Neural progenitor cell (in vitro differentiated cells): ENCODE data around the gene TMX2. TPM values are rescaled to one million over a fixed set of nuclear protein-coding genes. Genes with fewer than 3 reads are reported as not detected.
A peak's percentile ranks its signal among the peaks of the same experiment; 100 is the strongest.

ENCODE experiments used
- DNase-seq: peaks from one replicate; pipeline ENCODE4 v3.0.0-alpha.2; 2016; ENCODE audit warnings: low spot score
- H2AFZ ChIP-seq: fragments of 200-600 bp; sonication (generic); replicated peaks from 2 replicates; pipeline ENCODE4 v1.6.1; 2016; ENCODE audit warnings: antibody characterized with exemption
- H3F3A ChIP-seq: fragments of 200-600 bp; sonication (generic); 2 replicates; pipeline ENCODE4 v1.6.1; 2016; ENCODE audit warnings: antibody characterized with exemption, low read depth
- H3K27ac ChIP-seq: fragments of 200-600 bp; sonication (generic); 2 replicates; pipeline ENCODE4 v1.5.1; 2016; ENCODE audit warnings: mild to moderate bottlenecking
- H3K27me3 ChIP-seq: fragments of 200-600 bp; sonication (generic); 2 replicates; pipeline ENCODE4 v1.6.1; 2016; ENCODE audit warnings: mild to moderate bottlenecking, moderate library complexity
- H3K36me3 ChIP-seq: fragments of 200-600 bp; sonication (generic); 2 replicates; pipeline ENCODE4 v1.5.1; 2016
- H3K4me1 ChIP-seq: fragments of 200-600 bp; sonication (generic); 2 replicates; pipeline ENCODE4 v1.6.1; 2016; ENCODE audit warnings: mixed run types
- H3K4me2 ChIP-seq: fragments of 200-600 bp; sonication (generic); 2 replicates; pipeline ENCODE4 v1.6.1; 2016
- H3K4me3 ChIP-seq: fragments of 200-600 bp; sonication (generic); 2 replicates; pipeline ENCODE4 v1.5.1; 2016
- H3K79me2 ChIP-seq: fragments of 200-600 bp; sonication (generic); 2 replicates; pipeline ENCODE4 v1.6.1; 2016; ENCODE audit warnings: low read depth
- H3K9ac ChIP-seq: fragments of 200-600 bp; sonication (generic); 2 replicates; pipeline ENCODE4 v1.6.1; 2016
- H3K9me3 ChIP-seq: fragments of 200-600 bp; sonication (generic); 2 replicates; pipeline ENCODE4 v1.5.1; 2016; ENCODE audit warnings: low read depth
- H4K20me1 ChIP-seq: fragments of 200-600 bp; sonication (generic); 2 replicates; pipeline ENCODE4 v1.6.1; 2016; ENCODE audit warnings: low read depth
- H3K27ac Mint-ChIP-seq: 3 replicates; pipeline ENCODE4 v1.8.0; 2021; ENCODE audit warnings: mixed read lengths
- H3K27me3 Mint-ChIP-seq: 2 replicates; pipeline ENCODE4 v1.8.0; 2022; ENCODE audit warnings: low read depth, mild to moderate bottlenecking, inconsistent platforms, moderate library complexity, mixed read lengths; ENCODE audit not compliant: insufficient read depth
- H3K36me3 Mint-ChIP-seq: 3 replicates; pipeline ENCODE4 v1.8.0; 2021; ENCODE audit warnings: mixed read lengths
- H3K4me1 Mint-ChIP-seq: 3 replicates; pipeline ENCODE4 v1.8.0; 2021; ENCODE audit warnings: mixed read lengths
- H3K4me3 Mint-ChIP-seq: 3 replicates; pipeline ENCODE4 v1.8.0; 2021; ENCODE audit warnings: mild to moderate bottlenecking, moderate library complexity, mixed read lengths
- H3K9me3 Mint-ChIP-seq: 3 replicates; pipeline ENCODE4 v1.8.0; 2020; ENCODE audit warnings: mixed read lengths
- CTCF ChIP-seq: fragments of 200-600 bp; sonication (generic); IDR thresholded peaks from 2 replicates; pipeline ENCODE4 v1.5.1; 2017; ENCODE audit warnings: antibody characterized with exemption, mild to moderate bottlenecking
- EZH2 ChIP-seq: fragments of 200-600 bp; sonication (generic); IDR thresholded peaks from 2 replicates; pipeline ENCODE4 v1.6.1; 2017; ENCODE audit warnings: antibody characterized with exemption, mild to moderate bottlenecking, moderate library complexity
- EZH2phosphoT487 ChIP-seq: fragments of 200-600 bp; sonication (generic); IDR thresholded peaks from 2 replicates; pipeline ENCODE4 v1.6.1; 2017; ENCODE audit warnings: antibody characterized with exemption
- total RNA-seq: library from RNA; depleted of rRNA; stranded (reverse); fragments of >200 nt; gene quantifications from 2 replicates; pipeline ENCODE4 v1.2.3, GENCODE V29; 2015; ENCODE audit warnings: low replicate concordance

The TMX2 gene
- total RNA-seq, 1 donor from 2014 or later, result 66.5 TPM

GRCh38 chr11:57667117-57667735 lies 45.2 kb upstream of the TMX2 start:
- H3K27me3 ChIP-seq, result no peaks in the 10 kb centered on the region
- TF ChIP-seq CTCF (no peak), EZH2 (no peak), EZH2phosphoT487 (no peak)
- peaks cover 29% of the 10 kb centered on the region for H3F3A ChIP-seq
- Mint-ChIP-seq H3K36me3 (peaks cover 5% of the 10 kb centered on the region), H3K27ac (peak overlapping the region; percentile 100), H3K4me1 (peaks cover 21% of the 10 kb centered on the region), H3K27me3 (peaks cover 15% of the 10 kb centered on the region), H3K9me3 (no peaks in the 10 kb centered on the region), H3K4me3 (peak overlapping the region; percentile 95)
- no peaks in the 10 kb centered on the region for H3K36me3 ChIP-seq
- H3K4me2 ChIP-seq, result peak overlapping the region; percentile 97
- no peaks in the 10 kb centered on the region for H3K9me3 ChIP-seq
- DNase-seq, result peak; percentile 99
- H2AFZ ChIP-seq, result peak overlapping the region; percentile 95
- peaks cover 39% of the 10 kb centered on the region for H3K79me2 ChIP-seq
- H4K20me1 ChIP-seq, result peaks cover 8% of the 10 kb centered on the region
- peak overlapping the region; percentile 81 for H3K4me3 ChIP-seq
- peaks cover 11% of the 10 kb centered on the region for H3K4me1 ChIP-seq
- H3K27ac ChIP-seq, result peak overlapping the region; percentile 99
- H3K9ac ChIP-seq, result peak overlapping the region; percentile 99

- DNase-seq, result peak; percentile 99
- H3K9me3 ChIP-seq, result no peaks in the 10 kb centered on the region
- Mint-ChIP-seq H3K36me3 (peaks cover 7% of the 10 kb centered on the region), H3K27me3 (peaks cover 15% of the 10 kb centered on the region), H3K4me3 (peak within 1 kb of the TSS; percentile 95), H3K9me3 (no peaks in the 10 kb centered on the region), H3K4me1 (peaks cover 21% of the 10 kb centered on the region), H3K27ac (peak within 1 kb of the TSS; percentile 100)
- H3K4me1 ChIP-seq, result peaks cover 11% of the 10 kb centered on the region
- peak within 1 kb of the TSS; percentile 81 for H3K4me3 ChIP-seq
- no peaks in the 10 kb centered on the region for H3K27me3 ChIP-seq
- peaks cover 24% of the 10 kb centered on the region for H3F3A ChIP-seq
- peak within 1 kb of the TSS; percentile 97 for H3K4me2 ChIP-seq
- peak; percentile 58 for TF ChIP-seq CTCF
- no peak for TF ChIP-seq EZH2
- TF ChIP-seq EZH2phosphoT487, result no peak
- H4K20me1 ChIP-seq, result peaks cover 12% of the 10 kb centered on the region
- peak within 1 kb of the TSS; percentile 99 for H3K9ac ChIP-seq
- H3K36me3 ChIP-seq, result no peaks in the 10 kb centered on the region
- peaks cover 46% of the 10 kb centered on the region for H3K79me2 ChIP-seq
- H3K27ac ChIP-seq, result peak within 1 kb of the TSS; percentile 99
- H2AFZ ChIP-seq, result peak within 1 kb of the TSS; percentile 95
Observed at GRCh38 chr11:57667736-57668433, 44.5 kb upstream of the TMX2 start, which contains the start of gene ZDHHC5. Gene ZDHHC5 (plus strand): TSS chr11:57668114. CDS start chr11:57673091, 4,977 bp downstream.

- H3K4me1 ChIP-seq, result peaks cover 11% of the 10 kb centered on the region
- H3K4me2 ChIP-seq, result peak overlapping the region; percentile 92
- H4K20me1 ChIP-seq, result peaks cover 14% of the 10 kb centered on the region
- no peaks in the 10 kb centered on the region for H3K9me3 ChIP-seq
- H3K27ac ChIP-seq, result peak overlapping the region; percentile 99
- peaks cover 24% of the 10 kb centered on the region for H3F3A ChIP-seq
- no peaks in the 10 kb centered on the region for H3K9me3 Mint-ChIP-seq
- peak overlapping the region; percentile 81 for H3K4me3 ChIP-seq
- TF ChIP-seq EZH2phosphoT487, result no peak
- no peak for TF ChIP-seq CTCF
- no peak for TF ChIP-seq EZH2
- H3K4me1 Mint-ChIP-seq, result peaks cover 21% of the 10 kb centered on the region
- H3K36me3 ChIP-seq, result no peaks in the 10 kb centered on the region
- no peak for DNase-seq
- H3K9ac ChIP-seq, result peak overlapping the region; percentile 99
- H3K27ac Mint-ChIP-seq, result peak overlapping the region; percentile 94
- peaks cover 51% of the 10 kb centered on the region for H3K79me2 ChIP-seq
- H3K36me3 Mint-ChIP-seq, result peaks cover 11% of the 10 kb centered on the region
- peak overlapping the region; percentile 38 for H2AFZ ChIP-seq
- H3K27me3 Mint-ChIP-seq, result peaks cover 15% of the 10 kb centered on the region
- H3K4me3 Mint-ChIP-seq, result peak overlapping the region; percentile 95
- H3K27me3 ChIP-seq, result no peaks in the 10 kb centered on the region
Observed at GRCh38 chr11:57668434-57668782, 44.0 kb upstream of the TMX2 start.
